Subcutaneous abdominal adipose tissue (tissue), 5 donors: Measurements from ENCODE around the gene NPHP3.
"Not testable (repeated sequence)": the region's sequence is repeated elsewhere in the genome, so short reads cannot be mapped to it uniquely, and the experiment has no call there.

ENCODE experiments used
- H3K27ac ChIP-seq: one replicate; pipeline ENCODE4 v1.7.0; 2013; ENCODE audit warnings: low read depth, mild to moderate bottlenecking, inconsistent platforms, low read length, moderate library complexity
- H3K27me3 ChIP-seq, 5 donors: one replicate each; pipeline ENCODE4 v1.7.0; 2013; ENCODE audit warnings: low read length in 5 of 5, inconsistent platforms in 1 of 5; ENCODE audit not compliant: control insufficient read depth in 5 of 5, insufficient read depth in 4 of 5
- H3K36me3 ChIP-seq, 5 donors: one replicate each; pipeline ENCODE4 v1.7.0; 2013; ENCODE audit warnings: low read length in 5 of 5; ENCODE audit not compliant: control insufficient read depth in 5 of 5, insufficient read depth in 5 of 5
- H3K4me1 ChIP-seq, 5 donors: one replicate each; pipeline ENCODE4 v1.7.0; 2013; ENCODE audit warnings: low read length in 5 of 5, mild to moderate bottlenecking in 3 of 5, moderate library complexity in 1 of 5; ENCODE audit not compliant: control insufficient read depth in 5 of 5, insufficient read depth in 5 of 5
- H3K4me3 ChIP-seq, 5 donors: one replicate each; pipeline ENCODE4 v1.7.0; 2013; ENCODE audit warnings: low read length in 5 of 5, low read depth in 1 of 5
- H3K9ac ChIP-seq, 5 donors: one replicate each; pipeline ENCODE4 v1.7.0; 2013; ENCODE audit warnings: low read length in 5 of 5, mild to moderate bottlenecking in 4 of 5, moderate library complexity in 3 of 5
- H3K9me3 ChIP-seq, 5 donors: one replicate each; pipeline ENCODE4 v1.7.0; 2013; ENCODE audit warnings: low read length in 5 of 5; ENCODE audit not compliant: control insufficient read depth in 5 of 5
- donor health status: healthy.
- donor health status: healthy.
- donor health status: healthy.
- donor health status: healthy.
- donor health status: healthy.

The NPHP3 gene

GRCh38 chr3:132722165-132723023 is at the start of gene NPHP3:
Gene NPHP3, minus strand, starts transcription at chr3:132722409. Its CDS starts 54 bp downstream, at chr3:132722355.
- peak within 1 kb of the TSS; percentile 82 to 93 (median 85) for H3K4me3 ChIP-seq
- H3K27ac ChIP-seq: peak within 1 kb of the TSS; percentile 82
- H3K27me3 ChIP-seq: no peaks in the 10 kb centered on the region
- peaks cover 5 to 11% (median 7%) of the 10 kb centered on the region in 5 donors for H3K36me3 ChIP-seq
- H3K9ac ChIP-seq: peak within 1 kb of the TSS; percentile 77 to 90 (median 84)
- no peaks in the 10 kb centered on the region for H3K9me3 ChIP-seq
- peaks cover 0 to 31% (median 28%) of the 10 kb centered on the region in 5 donors for H3K4me1 ChIP-seq

GRCh38 chr3:132758740-132759139 is 36.5 kb upstream of the NPHP3 start:
- Histone ChIP-seq H3K27ac (no peak overlapping the region), H3K9me3 (no peaks in the 10 kb centered on the region), H3K27me3 (no peaks in the 10 kb centered on the region), H3K36me3 (no peaks in the 10 kb centered on the region), H3K4me3 (no peak overlapping the region), H3K9ac (no peak overlapping the region), H3K4me1 (peaks cover 0 to 8% (median 5%) of the 10 kb centered on the region in 5 donors)

GRCh38 chr3:132756108-132756650 is 34.0 kb upstream of the NPHP3 start:
- no peak overlapping the region for H3K27ac ChIP-seq
- no peaks in the 10 kb centered on the region for H3K27me3 ChIP-seq
- no peak overlapping the region for H3K9ac ChIP-seq
- no peaks in the 10 kb centered on the region for H3K36me3 ChIP-seq
- H3K4me1 ChIP-seq: peaks cover 0 to 13% (median 5%) of the 10 kb centered on the region in 5 donors
- H3K4me3 ChIP-seq: no peak overlapping the region
- no peaks in the 10 kb centered on the region for H3K9me3 ChIP-seq

GRCh38 chr3:132753946-132754345 is 31.7 kb upstream of the NPHP3 start:
- H3K27me3 ChIP-seq: no peaks in the 10 kb centered on the region
- H3K4me3 ChIP-seq: no peak overlapping the region
- peaks cover 0 to 28% (median 12%) of the 10 kb centered on the region in 5 donors for H3K4me1 ChIP-seq
- H3K9ac ChIP-seq: no peak overlapping the region
- H3K36me3 ChIP-seq: no peaks in the 10 kb centered on the region
- H3K9me3 ChIP-seq: no peaks in the 10 kb centered on the region
- peak overlapping the region; percentile 4 for H3K27ac ChIP-seq

- Histone ChIP-seq H3K4me1 (peaks cover 0 to 28% (median 12%) of the 10 kb centered on the region in 5 donors), H3K9me3 (no peaks in the 10 kb centered on the region), H3K27ac (no peak overlapping the region), H3K36me3 (no peaks in the 10 kb centered on the region), H3K4me3 (no peak overlapping the region), H3K9ac (no peak overlapping the region), H3K27me3 (no peaks in the 10 kb centered on the region)
These were observed 27.6 kb upstream of the NPHP3 start for GRCh38 chr3:132749786-132750185.

GRCh38 chr3:132746720-132747119 is 24.5 kb upstream of the NPHP3 start:
- not testable (repeated sequence) for H3K9me3 ChIP-seq, H3K4me3 ChIP-seq, H3K27ac ChIP-seq, H3K36me3 ChIP-seq, H3K27me3 ChIP-seq, H3K9ac ChIP-seq
- H3K4me1 ChIP-seq: peaks cover 0 to 16% (median 7%) of the 10 kb centered on the region in 5 donors

- H3K9me3 ChIP-seq: no peaks in the 10 kb centered on the region
- no peak overlapping the region for H3K9ac ChIP-seq
- H3K36me3 ChIP-seq: no peaks in the 10 kb centered on the region
- no peaks in the 10 kb centered on the region for H3K27me3 ChIP-seq
- H3K4me1 ChIP-seq: no peaks in the 10 kb centered on the region
- no peak overlapping the region for H3K27ac ChIP-seq
- no peak overlapping the region for H3K4me3 ChIP-seq
These were observed 16.1 kb upstream of the NPHP3 start for GRCh38 chr3:132738314-132738713.

- Histone ChIP-seq H3K36me3 (no peaks in the 10 kb centered on the region), H3K27ac (no peak overlapping the region), H3K27me3 (no peaks in the 10 kb centered on the region), H3K9ac (no peak overlapping the region), H3K4me1 (no peaks in the 10 kb centered on the region), H3K4me3 (no peak overlapping the region), H3K9me3 (no peaks in the 10 kb centered on the region)
These were observed 13.4 kb upstream of the NPHP3 start for GRCh38 chr3:132735589-132735988.

GRCh38 chr3:132730891-132731580 is 8.8 kb upstream of the NPHP3 start:
- no peaks in the 10 kb centered on the region for H3K9me3 ChIP-seq
- H3K9ac ChIP-seq: no peak overlapping the region
- no peaks in the 10 kb centered on the region for H3K4me1 ChIP-seq
- H3K36me3 ChIP-seq: no peaks in the 10 kb centered on the region
- no peak overlapping the region for H3K4me3 ChIP-seq
- no peak overlapping the region for H3K27ac ChIP-seq
- no peaks in the 10 kb centered on the region for H3K27me3 ChIP-seq

GRCh38 chr3:132726341-132726823 is 4.2 kb upstream of the NPHP3 start:
- peaks cover 0 to 12% (median 10%) of the 10 kb centered on the region in 5 donors for H3K4me1 ChIP-seq
- H3K4me3 ChIP-seq: no peak overlapping the region
- no peak overlapping the region for H3K9ac ChIP-seq
- no peaks in the 10 kb centered on the region for H3K36me3 ChIP-seq
- no peaks in the 10 kb centered on the region for H3K9me3 ChIP-seq
- no peaks in the 10 kb centered on the region for H3K27me3 ChIP-seq
- no peak overlapping the region for H3K27ac ChIP-seq
